HG02763 (cell line): ENCODE data around the gene STIM2.
A peak's percentile ranks its signal among the peaks of the same experiment; 100 is the strongest.

Experiments
- ATAC-seq: cut with Tn5 transposase; IDR thresholded peaks from one replicate; pipeline ENCODE4 v1.9.1; 2021; ENCODE audit warnings: mild to moderate bottlenecking, moderate library complexity; ENCODE audit not compliant: unreplicated experiment

The STIM2 gene

DNA sequence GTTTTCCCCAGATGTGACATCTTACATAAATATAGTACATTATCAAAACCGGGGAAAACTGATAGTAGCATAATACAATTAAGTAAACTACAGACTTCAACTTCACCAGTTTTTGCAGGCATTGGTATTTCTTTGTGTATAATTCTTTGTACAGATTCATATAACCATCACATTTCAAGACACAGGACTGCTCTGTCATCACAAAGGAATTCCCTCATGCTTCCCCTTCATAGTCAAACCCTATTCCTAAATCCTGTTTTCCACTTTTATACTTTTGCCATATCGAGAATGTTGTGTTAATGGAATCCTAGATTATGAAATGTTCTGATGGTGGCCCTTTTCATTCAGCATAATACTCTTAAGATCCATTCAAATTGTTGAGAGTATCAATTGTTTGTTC lies 36.0 kb downstream of the STIM2 start:
- no peak for ATAC-seq

DNA sequence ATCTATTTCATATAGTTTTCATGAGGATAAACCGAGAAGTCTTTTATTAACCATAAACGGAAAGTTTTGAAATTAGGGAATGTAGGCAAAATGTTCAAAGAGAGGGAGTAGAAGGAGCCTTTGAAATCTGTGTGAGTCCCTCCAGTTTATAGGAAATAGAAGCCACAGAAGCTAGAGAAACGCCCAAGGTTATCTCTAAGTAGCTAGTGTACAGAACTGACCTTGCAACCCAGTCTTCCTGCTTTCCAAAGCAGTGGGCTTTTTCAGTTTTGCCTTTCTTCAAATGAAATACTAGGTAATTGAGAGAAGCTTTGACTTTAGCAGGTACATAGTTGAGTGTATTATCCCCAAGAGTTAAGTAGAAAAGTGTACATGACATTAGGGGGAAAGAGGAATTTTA lies 39.4 kb downstream of the STIM2 start:
- ATAC-seq = no peak

DNA sequence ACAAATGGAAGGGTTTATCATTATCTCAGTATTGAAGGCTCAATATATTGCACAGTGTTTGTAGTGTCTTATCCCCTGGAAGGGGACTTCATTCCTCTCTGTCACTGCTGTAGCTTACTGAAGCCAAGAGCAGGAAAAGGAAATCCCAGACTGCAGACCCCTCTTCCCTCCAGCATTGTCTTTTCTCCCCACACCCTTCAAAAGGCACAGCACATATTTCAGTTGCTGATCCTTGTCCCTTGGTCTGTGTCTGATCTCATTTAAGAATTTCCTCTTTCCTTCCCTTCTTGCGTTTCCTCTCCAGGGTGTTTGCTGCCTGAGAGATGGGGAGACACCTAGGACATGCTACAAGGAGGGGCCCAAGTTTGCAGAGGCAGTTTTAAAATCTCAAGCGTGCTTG lies 40.1 kb downstream of the STIM2 start:
- ATAC-seq = no peak

DNA sequence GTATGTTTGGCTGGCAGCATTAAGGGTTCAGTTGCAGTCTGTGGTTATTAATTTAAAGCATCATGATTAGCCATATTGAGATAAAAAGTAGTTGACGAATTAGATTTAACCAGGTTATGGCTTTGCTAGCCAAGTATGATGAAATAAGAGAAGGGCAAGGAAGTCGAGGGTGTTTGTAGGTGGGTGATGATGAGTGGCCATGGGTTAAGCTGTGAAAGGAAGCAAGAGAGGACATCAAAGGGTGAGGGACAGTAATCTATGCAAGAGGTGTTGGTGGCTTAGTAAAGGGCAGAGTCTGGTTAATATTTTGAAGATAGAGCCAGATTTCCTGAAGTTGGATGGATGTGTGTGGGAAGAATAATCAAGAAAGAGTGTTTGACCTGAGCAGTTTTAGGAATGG lies 44.5 kb downstream of the STIM2 start:
- no peak for ATAC-seq

DNA sequence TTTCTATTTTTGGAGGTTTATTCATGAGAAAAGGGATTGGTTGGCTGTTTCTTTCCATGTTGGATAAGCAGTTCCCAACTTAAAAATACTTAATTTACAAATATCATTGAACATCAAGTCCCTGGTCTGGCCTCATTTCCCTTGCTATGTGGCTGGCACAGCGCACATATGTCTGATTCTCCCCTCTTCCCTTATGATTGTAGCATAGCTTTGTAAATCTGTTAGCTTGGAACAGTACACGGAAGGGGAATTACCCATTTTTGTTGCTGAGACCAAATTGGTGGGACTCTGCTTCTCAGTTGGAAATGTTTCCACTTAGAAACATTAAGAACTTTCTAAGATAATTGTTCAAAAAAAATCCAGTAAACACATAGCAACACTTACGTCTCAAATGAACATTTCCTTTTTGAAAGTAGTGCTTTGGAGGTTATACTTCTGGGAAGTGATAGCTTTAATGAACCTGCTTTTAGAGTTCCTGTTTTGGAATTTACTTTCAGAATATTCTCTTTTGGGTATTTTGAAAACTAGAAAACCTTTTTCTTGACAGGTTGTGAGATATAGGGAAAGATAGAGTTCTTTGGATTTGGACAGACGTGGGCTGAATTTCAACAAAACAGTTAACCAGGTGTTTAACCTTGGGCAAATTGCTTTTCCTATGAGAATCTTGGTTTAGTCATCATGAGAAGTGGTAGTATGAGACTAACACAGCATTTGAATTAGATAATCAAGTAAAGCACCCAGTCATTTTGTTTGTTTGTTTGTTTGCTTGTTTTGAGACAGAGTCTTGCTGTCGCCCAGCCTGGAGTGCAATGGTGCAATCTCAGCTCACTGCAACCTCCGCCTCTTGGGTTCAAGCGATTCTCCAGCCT lies 47.3 kb downstream of the STIM2 start:
- ATAC-seq = no peak

DNA sequence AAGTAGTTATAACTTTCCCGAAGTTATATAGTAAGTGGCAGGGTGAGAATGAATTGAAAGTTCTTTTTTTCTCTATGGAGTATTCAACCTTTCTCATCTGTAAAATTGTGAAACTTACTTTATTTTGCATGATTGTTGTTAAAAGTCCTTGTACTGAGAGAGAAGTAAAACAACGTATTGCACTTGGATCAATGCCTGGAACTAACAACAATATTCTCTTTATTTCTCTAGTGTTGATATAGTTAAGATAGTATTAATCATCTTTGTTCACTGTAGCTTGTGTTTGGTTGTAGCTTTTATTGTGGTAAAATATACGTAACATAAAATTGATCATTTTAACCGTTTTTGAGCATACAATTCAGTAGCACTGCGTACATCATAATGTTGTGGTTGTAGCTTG lies 48.7 kb downstream of the STIM2 start:
- ATAC-seq = no peak

DNA sequence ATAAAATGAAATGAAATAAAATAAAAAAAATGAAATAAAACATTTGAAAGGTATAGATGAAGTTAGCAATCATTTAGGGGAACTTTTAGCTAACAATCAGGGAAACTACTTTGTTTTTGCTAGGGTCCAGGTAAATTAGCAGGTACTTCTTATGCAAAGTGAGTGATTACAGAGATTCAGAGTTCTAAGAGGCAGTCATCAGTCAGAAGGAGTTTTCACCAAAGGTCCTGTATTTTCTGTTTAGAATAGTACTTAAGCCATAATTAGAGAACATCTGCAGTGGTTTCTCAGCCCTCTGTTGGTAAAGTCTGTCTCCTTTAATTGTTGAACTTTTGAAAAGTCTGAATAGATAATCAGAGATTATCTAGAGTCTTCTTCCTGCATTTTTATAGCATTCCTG lies 50.6 kb downstream of the STIM2 start:
- no peak for ATAC-seq

DNA sequence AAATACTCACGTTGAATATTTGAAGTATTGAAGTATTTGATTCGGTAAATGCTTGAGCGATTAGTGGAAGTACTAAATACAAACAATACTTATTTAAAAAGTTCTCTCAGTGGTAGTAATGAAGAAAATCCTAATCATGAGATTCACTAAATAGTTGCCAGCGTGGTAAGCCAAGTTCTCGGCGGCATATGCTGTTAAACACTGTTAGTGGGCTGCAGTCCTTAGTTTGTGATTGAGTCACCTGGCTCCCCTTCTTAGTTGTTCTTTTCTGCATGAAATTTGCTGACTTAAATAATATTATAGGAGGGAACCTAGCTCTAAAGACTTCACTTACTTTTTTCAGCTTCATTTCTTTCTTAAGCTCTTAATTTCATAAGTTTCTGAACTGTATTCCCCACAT lies 51.4 kb downstream of the STIM2 start:
- ATAC-seq = no peak

DNA sequence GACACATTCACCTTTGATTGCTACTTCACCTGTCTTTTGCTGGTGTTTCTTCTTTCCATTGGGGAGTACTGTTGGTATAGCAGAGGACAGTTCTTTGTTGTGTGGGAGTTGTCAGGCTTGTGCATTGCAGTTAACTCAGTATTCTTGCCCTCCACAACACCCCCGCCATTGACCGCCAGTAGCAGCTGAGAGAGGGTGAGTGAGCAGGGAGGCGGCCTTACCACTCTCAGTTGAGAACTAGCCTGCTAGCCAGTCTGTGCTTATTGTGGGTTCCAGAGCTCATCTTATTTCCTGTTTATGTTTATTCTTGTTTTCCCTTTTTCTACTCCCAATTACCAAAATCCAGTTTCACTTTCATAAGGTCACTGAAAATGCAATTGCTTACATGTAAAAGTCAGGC lies 52.2 kb downstream of the STIM2 start:
- no peak for ATAC-seq

DNA sequence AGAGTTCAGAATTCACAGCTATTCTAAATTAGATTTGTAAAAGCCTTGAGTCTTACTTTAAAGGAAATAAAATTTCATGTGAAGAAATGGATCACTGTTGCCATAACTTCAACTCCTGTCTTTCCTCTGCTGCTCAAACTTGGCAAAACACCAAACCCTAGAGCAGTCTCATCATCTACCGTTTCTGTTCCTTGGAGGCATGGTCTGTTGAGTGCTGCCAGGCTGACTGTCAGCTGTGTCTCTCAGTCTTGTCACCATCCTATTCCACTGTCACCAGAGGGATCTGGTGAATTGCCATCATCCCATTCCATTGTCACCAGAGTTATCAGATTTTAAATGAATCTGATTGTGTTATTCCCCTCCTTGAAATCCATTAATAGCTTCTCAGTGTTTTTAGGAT lies 55.6 kb downstream of the STIM2 start:
- ATAC-seq = no peak

DNA sequence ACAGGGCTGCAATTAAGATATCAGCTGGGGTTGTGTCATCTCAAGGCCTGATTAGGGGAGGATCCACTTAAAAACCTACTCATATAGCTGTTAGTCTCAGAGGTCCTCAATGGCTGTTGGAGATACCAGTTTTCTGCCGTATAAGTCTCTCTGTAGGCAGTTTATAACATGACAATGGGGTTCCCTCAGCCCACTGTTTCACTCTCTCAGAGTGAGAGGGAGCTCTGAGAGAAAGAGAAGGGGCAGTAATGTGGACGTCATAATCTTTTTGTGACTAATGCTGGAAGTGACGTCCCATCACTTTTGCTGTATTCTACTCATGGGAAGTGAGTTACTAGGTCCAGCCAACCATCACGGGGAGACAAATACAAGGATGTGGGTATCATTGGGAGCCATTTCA lies 70.3 kb downstream of the STIM2 start:
- ATAC-seq = no peak

DNA sequence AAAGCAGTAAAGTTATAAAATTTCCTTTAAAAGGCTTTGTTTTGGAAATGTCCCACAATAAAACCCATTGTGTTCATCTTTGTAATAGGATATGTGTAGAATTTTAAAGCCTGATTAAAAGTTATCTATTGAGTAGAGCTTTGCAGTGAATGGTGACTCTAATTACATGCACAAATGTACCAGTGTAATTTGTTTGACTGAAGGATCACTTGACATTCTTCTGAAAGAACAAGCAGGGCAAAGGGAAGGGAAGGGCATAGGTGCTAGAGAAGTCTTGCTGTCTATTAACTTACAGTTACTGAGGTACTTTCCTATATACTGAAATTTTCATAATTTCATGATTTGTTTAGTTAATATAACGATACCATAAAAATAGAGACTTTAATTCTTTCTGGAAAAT lies 70.8 kb downstream of the STIM2 start:
- no peak for ATAC-seq

DNA sequence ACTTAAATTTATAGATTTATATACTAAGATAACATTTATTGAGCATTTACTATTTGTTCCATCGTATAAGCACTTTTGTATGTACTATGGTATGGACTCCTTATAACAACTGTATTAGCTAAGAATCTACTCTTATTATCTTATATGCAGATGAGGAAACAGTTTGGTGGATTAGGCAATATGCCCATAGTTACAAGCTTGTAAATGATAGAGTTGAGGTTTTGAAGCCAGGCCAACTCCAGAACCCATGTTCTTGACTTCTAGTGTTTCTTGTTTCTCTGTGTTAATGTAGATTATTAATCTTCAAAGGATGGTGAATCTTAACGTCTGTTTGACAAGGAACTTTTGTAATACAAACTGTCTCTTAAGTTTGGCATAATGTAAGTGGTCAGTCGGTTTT lies 71.3 kb downstream of the STIM2 start:
- no peak for ATAC-seq

DNA sequence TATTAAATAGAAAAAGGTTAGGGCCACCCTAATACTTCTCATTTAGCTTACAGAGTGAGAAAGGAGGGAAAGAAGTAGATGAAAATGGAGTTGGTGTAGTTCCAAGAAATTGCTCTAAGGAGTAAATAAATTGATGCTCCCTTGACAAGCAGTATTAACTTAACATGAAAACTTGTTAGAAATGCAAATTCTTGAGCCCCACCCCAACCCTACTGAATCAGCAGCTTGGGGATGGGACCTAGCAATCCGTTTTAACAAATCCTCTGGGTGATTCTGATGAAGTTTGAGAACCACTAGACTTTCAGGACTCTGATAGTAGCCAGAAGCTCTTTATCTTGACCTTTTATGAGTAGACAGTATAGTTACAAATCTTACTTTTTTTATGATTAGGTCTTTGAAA lies 74.8 kb downstream of the STIM2 start:
- no peak for ATAC-seq

DNA sequence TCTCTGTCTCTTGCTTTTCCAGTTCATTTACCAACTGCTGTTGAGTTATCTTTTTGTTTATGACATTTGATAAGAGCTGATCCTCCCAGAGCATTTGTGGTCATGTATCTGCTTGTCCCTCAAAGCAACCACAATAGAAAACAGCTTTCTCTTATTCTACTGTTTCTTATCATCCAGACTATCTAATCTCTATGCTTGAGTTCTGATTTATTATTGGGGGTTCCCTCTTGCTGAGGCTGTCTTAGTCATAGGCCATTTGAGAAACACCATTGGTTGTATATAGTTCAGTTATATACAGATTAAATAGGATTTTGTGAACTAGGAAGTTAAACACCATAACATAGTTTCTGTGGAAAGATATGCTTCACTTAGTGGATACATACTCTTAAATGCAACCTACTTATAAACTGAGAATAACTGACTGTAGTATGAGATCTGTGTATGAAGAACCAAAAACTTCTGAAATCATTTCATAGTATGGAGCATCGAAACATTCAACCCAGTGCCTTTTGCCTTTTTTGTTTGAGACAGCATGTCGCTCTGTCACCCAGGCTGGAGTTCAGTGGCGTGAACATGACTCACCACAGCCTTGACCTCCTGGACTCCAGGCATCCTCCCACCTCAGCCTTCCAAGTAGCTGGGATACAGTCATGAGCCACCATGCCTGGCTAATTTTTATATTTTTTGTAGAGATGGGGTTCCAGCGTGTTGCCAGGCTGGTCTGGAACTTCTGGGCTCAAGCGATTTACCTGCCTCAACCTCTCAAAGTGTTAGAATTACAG lies 75.8 kb downstream of the STIM2 start:
- ATAC-seq = no peak

DNA sequence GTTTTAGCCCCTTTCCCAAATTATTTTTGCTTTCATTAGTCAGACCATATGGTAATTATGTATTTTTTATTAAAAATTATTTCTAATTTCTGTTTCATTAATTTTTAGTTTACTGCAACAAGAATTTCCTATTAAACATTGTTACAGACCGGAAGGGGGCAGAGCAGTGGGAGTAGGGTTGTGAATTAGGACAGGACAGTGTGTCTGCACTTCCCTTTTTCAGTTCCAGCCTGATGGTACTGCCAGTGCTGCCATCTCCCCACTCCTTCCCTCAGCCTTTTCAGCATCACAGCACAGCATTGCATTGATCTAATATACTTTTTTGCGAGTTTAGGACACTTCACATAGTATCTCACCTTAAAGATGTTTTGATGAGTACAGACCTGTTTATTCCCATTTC lies 76.5 kb downstream of the STIM2 start:
- peak; percentile 79 for ATAC-seq

DNA sequence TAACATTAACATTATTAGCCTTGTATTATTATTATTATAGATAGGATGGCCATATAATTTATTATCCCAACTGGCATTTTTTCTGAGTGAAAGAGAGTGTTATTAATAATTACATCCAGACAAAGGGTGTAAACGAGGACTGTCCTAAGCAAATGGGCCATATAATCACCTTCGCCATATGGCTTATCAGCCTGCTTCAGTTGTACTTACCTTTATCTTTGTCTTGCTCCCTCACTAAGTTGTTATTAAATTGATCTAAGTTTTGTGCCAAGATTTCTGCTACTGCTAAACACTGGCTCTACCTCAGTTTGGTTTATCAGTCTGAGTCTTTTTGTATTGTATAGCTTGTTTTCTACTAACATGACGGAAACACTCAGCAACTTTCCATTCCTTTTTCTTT lies 76.9 kb downstream of the STIM2 start:
- ATAC-seq = no peak

DNA sequence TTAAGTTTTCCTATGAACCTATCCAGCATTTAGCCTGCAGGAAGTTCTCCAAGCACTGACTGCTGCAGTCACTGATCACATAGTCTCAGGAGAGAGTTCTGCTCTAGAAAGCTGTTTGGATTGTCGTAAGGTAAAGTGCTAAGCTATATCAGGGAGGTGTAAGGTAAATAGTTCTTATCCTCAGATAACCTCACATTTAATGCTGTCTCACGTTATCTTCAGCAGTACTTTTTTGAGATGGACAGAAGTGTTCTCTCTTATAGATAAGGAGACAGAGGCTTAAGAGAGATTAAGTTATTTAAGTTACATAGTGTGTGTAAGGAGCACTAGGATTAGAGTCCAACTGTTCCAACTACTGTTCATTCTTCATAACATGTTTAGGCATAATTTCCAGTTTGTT lies 77.9 kb downstream of the STIM2 start:
- ATAC-seq = no peak

DNA sequence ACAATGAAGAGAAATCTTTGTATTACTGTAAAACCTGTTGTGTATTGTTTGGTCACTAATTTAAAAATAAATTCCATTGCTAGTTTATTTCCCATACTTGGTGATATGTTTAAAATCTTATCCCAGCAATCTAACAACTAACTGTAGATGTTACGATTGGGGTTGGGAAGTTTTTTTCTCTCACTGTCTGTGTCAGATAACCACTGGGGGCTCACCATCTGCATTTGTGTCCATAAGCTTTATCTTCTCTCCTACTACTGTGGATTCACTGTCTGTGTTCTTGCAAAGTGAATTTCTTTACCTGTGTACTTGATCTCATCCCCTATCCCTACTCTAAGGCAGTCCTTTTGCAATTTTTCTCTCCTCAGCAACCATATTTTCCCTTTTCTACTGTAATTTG lies 81.3 kb downstream of the STIM2 start:
- ATAC-seq = no peak

DNA sequence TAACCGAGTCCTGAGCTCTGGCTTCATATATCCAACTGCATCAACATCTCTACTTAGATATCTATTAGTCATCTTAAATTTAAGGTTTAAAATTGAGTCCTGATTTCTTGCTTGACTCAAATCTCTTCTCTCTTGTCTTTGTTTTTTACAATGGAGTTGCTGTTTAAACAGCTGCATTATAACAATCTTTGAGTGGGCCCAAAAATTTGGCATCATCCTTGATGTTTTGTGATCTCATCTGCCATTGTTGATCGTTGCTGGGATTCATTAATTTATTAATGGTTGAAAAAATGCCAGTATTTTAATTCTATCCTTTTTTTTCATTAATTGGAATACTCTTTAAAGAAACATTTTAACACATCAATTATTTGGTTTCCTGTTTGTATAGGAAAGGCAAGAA lies 82.2 kb downstream of the STIM2 start:
- ATAC-seq = no peak

DNA sequence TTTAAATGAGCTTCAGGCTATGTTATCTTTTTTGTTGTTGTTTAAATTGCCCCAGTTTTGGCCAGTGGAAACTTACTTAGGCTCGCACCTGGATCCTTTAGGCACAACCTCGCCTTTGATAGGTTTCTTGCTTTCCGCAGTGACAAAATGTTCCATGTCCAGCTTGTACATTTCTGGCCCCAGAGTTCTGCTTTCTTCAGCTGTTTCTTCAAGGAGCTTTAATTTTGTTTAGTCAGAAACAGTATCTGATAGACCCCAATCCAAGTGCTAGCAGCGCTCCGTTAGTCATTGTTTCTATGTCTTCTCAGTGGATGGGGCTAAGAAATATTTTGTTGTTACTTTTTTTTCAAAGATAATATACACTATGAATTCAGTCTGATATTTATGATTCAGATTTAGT lies 82.8 kb downstream of the STIM2 start:
- ATAC-seq = no peak

DNA sequence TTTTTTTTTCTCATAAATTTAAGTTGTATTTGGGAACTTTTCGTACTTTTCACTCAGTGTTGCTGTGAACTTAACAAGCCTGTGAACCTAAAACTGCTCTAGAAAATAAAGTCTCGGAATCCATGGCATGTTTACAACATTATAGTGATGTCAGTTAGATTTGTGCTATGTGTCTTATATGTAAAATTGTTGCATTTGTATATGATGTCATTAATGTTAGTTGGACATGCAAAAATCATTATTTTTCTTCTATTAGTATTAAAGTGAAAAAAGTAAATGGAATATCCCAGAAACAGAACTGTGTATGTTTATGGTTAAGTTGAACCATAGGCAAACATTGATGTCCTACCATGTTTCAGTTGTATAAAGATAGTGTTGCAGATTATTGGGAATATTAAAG lies 85.2 kb downstream of the STIM2 start:
- ATAC-seq = no peak
